ELF-1 (cell line): ENCODE data around the gene PIAS1.

ENCODE experiments used
- DNase-seq: peaks from one replicate; pipeline ENCODE4 v3.0.0-alpha.2; 2016; ENCODE audit warnings: low read depth, low spot score

PIAS1 gene

DNA sequence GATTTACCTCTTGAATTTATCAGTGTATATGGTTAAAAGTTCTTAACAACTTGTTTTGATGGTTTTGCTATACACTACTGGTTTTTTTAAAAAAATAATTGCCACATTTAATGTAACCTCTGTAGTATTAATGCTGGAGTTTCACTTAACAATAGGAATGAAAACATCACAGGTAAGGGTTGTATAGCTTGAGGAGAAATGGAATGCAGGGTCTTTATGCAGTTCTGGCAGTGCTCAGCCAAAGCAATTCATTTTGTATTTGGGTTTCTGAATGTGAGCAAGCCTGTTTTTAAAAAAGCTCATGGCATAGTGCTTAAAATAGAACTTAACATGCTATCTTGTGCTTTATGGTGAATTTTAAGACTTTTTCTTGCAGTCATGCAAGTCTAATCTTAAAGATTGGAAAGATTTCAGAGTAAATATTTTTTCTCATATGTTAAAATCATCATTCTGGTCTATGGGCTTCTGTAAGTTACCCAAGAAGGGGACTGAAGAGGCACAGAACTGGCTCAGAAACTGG lies 8.9 kb downstream of the PIAS1 start:
- DNase-seq = no peak

DNA sequence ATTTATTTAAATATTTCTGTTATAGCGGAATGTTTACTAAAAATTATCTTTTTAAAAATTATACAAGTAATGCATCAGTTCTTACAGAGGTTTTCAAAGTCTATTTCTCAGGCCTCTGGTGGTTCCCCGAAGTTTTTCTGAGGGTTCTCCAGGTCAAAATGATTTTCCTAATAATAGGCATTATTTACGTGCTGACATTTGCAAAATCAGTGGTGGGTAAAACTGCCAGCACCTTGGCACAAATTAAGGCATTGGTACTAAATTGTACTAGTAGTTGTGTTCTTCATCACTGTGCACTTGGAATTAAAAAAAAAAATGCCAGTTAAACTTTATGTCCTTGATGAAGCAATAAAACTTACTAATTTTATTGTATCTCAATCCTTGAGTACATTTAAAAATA lies 9.5 kb downstream of the PIAS1 start:
- DNase-seq = no peak

DNA sequence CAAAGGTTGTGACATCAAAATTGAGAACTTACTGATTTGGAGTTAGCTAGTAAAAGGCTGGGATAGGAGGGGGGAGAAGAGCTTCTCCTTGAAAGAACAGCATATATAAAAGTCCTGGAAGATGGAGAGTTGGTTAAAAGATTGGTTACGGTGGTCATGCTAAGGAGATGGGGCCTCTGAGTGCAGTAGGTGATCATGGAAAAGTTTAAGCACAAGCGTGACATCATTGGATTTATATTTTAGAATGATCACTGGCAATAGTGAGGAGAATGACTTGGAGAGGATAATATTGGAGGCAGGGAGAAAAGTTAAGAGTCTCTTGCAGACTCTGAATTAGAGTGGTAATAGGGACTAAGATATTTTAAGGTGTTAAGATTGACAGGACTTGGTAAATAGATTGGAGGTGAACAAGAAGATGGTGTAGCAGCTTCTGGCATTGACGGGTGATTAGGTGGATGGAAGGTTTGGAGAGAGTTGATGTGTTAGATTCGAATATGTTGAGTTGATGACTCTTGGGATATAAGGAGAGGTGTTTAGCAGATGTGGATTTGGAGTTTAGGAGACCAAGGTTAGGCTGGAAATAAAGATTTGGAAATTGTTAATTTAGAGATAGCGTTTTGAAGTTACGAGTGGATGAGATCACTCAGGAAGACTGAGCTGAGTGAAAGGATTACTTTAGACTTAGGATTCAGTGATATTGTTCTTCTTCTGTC lies 19.6 kb downstream of the PIAS1 start:
- DNase-seq = no peak

DNA sequence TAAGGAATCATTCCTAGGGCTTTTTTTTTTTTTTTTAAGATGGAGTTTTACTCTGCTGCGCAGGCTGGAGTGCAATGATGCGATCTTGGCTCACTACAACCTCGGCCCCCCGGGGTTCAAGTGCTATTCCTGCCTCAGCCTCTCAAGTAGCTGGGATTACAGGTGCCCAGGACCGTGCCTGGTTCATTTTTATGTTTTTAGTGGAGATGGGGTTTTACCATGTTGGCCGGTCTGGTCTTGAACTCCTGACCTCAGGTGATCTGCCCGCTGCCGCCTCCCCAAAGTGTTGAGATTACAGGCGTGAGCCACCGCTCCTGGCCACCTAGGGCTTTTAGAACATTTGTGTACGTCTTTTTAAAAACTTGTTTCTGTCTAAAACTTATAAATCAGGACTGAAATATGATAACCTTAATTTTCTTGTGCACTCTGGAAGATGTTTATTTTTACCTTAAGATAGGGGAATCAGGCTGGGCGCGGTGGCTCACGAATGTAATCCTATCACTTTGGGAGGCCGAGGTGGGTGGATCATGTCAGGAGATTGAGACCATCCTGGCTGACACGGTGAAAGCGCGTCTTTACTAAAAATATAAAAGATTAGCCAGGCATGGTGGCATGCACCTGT lies 21.8 kb downstream of the PIAS1 start:
- DNase-seq = no peak

DNA sequence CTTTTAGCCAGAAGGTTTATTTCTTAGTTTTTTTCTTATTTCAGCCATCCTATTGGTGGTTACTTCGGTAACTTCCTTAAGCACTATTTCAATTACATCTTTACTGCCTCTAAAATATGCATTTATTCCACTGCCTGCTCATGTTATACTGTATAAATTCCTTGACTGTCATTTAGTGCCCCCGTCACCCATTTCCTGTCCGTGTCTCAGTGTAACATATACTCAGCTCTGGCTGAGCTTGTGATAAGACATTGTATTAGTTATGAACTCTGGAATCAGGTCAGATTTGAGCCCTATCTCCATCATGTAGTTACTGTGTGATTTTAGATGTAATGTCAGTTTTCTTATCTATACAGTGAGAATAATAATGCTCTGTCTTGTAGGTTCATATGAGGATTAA lies 24.2 kb downstream of the PIAS1 start:
- DNase-seq = no peak

DNA sequence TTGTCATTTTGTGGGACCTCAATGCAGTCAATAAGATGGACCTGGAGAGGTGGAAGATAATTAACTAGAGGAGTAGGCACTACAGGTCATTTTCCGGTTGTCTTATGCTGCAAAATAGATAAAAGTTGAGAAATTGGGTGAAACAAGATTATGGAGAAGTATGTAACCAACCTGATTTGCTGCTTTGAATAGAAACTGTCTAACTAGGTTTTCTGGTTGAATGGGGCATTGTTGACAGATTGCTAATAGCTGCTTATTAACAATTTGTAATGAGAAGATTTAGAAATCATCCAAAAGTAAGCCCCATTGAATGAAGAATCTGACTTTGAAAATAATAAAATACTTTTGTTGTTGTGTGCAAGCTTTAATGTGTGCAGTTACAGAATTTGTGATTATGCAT lies 26.2 kb downstream of the PIAS1 start:
- DNase-seq = no peak

DNA sequence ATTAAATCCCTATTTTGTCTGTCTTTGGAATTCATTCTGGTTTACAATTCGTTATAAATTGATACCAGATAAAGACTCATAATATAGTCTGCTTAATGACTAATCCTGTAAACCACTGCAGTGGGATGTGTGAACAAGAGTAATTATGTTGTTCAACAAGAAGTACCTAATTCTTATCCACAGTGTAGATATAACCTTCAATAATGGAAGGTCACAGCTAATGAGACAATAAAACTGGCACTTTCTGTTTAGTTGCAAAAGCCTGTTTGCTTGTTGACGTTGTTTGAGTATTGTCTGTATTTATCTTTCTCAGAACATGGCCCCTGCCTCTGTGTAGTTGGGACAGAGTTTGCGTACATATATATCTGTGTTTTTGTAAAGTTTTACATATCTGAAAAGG lies 26.7 kb downstream of the PIAS1 start:
- no peak for DNase-seq

DNA sequence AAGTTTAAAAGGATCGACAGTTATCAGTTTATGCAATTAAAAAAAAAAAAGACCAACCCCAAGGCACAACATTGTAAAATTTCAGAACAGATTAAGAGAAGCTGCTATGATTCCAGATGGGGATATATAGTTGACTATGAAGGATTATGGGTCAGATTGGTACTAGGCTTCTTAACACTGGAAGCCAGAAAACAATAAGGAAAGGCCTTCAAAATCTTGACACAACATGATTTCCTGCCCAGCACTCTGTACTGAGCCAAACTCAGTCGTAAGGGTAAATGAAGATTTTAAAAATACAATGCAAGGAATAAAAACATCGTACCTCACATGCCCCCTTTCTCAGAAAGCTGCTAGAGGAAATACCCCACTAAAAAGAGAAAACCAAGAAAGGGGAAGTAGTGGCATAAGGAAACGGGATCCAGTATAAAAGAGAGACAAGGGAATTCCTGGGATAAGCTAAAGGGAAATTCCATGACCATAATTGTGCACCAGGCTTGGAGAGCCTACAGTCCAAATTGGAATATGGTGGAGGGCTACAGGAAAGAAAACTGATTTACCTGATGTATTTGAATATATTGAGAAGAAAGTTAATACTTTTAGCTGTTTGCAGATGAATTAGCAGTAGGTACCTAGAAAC lies 27.9 kb downstream of the PIAS1 start:
- no peak for DNase-seq

DNA sequence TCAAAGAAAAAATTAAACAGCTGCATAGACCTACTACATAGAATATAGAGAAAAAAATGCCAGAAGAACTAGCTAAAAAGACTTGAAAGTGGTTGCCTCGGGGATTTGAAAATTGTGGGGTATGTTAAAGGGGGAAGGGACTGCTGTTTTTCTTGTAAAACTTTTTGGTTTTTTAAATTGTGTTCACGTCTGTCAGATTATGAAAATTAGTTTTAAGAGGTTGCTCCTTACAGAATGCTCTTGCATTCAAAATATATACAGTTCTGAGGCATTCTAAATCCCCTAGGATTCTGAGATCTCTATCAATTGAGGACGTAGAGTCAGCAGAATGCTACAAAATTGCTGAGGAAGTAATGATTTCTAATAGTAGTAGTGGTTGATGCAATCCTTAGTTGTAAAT lies 28.6 kb downstream of the PIAS1 start:
- no peak for DNase-seq

DNA sequence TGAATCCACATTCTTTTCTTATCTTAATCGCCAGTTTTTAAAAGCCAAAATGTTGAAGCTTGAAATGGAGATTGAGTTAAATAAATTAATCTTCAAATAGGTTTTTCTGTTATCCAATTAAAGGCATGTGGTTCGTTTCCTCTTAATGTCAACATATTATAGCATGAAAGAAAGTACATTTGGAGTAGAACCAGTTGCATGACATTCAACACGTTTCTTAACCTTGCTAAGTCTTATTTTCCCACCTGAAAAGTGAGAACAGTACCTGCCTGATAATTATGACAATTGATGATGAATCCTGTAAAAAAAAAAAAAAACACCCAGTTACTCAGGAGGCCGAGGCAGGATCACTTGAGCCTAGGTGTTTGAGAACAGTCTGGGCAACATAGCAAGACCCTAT lies 29.3 kb downstream of the PIAS1 start:
- no peak for DNase-seq

DNA sequence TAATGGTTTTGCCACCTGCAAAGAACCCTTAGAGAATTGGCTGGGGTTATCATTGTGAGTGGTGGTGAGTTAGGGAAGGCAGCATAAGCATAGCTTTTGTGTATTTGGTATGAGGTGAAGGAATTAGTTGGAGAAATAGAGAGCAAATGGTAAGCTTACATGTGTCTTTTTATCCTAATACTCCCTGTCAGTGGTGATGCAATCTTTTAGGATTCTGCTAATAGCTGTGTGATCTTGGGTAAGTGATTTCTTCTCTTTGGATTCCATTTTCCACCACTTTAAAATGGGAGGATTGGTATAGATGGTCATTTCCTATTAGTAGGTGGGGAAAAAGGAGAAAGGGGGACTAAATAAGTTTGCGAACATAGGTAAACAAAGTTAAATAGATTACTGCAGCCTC lies 30.9 kb downstream of the PIAS1 start:
- no peak for DNase-seq

DNA sequence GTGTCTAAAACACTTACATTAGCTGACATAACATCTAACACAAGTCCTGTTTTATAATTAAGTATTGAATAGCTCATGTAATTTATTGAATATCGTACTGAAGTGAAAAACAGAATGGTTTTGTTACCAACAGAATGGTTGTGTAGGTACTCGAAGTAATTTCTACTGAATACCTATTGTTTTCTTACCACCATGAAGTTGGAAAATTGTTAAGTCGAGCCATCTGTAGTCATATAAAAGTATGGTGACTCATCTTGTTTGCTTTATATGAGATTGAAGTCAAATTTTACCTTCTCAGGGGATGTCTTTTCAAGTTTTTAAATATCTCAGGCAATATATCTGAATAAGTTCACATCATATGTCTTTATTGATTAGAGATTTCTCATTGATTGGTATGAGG lies 37.6 kb downstream of the PIAS1 start:
- DNase-seq = no peak

DNA sequence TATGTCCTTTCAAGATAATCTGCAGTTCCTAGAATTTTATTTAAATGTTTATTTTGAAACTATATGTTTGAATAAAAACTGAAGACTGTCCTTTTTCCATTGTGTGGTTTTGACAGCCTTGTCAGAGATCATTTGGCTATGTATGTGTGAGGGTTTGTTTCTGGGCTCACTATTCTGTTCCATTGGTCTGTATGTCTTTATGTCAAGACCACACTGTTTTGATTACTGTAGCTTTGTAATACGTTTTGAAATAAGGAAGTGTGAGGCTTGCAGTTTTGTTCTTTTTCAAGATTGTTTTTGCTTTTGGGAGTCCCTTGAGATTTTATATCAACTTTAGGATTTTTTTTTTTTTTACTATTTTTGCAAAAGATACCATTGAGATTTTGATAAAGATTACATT lies 42.0 kb downstream of the PIAS1 start:
- no peak for DNase-seq

DNA sequence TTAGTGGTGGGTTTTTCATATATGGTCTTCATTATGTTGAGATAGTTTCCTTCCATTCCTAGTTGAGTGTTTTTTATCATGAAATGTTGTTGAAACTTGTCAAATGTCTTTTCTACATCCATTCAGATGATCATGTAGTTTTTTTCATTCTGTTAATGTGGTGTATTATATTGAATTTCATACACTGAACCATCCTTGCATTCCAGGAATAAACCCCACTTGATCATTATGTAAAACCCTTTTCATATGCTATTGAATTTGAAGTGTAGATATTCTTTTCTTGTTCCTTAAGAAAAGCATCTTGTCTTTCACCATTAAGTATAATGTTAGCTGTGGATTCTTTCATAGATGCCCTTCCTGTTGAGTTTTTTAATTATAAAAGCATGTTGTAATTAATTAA lies 42.9 kb downstream of the PIAS1 start:
- no peak for DNase-seq

DNA sequence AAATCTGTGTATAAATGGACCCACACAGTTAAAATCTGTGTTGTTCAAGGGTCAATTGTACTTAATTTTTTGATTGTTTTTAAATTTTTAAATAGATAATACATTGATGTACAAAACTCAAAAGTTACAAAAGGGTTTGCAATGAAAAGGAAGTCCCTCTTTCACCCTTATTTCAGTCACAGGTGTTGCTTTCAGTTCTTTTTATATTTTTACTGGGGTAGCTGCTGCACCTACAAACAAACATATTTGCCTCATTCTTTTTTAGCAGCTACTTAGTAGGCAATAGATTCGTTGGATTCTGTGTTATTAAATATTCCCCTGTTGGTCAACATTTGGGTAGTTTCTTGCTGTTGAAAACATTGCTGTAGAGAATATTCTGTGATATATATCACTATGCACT lies 44.4 kb downstream of the PIAS1 start:
- DNase-seq = no peak

DNA sequence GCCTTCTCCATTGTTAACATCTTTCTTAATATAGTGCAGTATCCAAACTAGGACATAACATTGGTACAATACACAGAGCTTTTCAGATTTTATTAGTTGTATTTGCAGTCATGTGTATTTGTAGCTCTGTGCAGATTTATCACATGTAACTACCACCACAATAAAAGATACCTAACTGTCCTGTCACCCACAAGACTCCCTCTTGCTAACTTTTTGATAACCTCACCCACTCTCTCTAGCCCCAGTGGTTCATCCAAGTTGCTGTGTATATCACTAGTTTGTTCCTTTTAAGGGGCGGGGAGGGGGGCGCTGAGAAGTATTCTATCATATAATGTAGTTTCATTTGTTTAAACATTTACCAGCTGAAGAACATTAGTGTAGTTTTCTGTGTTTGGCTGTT lies 46.1 kb downstream of the PIAS1 start:
- no peak for DNase-seq

DNA sequence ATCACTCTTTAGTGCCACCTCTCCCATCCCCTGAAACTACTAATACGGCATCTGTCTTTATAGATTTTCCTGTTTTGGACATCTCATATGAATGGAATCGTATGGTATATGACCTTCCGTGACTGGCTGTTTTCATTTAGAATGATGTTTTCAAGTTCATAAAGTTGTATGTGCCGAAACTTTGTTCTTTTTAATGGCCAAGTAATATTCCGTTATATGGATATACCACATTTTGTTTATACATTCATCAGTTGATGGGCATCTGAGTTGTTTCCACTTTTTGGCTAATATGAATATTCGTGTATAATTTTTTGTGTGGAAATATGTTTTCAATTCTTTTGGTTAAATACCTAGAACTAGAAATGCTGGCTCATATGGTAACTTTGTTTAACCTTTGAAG lies 49.5 kb downstream of the PIAS1 start:
- DNase-seq = no peak

DNA sequence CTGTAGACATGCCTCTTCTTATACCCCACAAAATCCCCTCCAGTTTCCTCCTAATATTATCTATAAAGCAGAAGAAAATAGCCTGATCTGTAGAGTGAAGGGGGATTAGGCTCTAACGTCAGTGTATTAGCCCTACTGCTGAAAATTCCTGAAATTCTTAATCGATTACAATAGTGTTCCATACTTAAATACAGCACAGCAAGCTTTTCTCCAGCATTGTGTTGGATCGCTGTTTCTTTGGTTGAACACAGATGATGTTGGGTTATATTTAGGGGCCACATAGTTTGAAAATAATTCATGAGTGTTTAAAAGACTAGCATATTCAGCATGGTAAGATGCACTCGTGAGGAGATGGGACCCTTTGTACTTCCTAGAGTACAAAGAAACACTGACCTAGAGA lies 52.5 kb downstream of the PIAS1 start:
- no peak for DNase-seq

DNA sequence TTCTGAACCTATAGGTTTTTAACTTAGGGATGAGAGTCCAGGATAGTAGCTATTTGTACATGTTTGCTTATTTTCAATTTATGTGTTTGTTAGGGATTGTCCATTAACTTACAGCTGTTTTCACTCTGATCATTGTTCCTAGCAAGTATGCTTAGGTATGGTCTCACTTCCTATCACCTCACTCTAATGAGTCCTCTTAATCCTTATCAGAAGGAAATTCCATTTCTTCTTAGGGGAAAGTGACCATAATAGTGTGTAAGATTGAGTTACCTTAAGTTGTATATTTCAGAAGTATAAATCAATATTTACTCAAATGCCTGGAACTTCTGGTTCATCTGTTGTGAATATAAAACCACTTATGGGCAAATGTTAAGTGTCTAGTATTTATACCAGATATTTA lies 53.0 kb downstream of the PIAS1 start:
- no peak for DNase-seq

DNA sequence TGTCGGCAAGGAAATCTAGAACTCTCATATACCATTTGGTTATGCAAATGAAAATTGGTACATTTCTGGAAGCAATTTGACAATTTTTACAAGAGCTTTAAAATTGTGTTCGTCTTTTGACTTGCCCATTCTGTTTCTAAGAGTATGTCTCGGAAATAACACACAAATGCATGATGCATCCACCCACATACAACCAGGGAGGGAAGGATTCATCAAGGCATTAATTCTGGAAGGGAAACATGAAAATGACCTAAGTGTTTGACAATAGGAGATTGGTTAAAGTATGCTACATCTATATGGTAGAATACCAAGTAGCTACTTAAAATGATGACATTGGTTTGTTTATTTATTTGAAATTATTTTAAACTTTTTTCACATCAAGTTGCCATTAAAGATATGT lies 58.6 kb downstream of the PIAS1 start:
- no peak for DNase-seq

DNA sequence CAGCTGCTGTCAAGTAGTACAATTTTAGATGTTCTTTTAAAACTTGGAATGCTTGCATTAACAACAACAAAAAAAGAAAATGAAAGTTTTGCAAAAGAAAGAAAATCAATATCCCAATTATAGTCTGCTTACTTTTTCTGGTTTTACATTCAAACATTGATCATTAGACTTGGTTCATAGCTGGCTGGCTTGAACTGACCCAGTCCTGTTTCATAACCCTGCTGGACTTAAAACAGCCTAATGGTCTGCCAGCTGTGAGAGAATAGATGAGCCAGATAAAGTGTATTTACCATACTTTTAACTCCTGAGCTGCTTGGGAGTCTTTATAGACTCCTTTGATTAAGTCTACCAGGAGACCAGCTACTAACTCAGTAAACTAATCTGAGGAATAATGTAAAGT lies 59.2 kb downstream of the PIAS1 start:
- no peak for DNase-seq

DNA sequence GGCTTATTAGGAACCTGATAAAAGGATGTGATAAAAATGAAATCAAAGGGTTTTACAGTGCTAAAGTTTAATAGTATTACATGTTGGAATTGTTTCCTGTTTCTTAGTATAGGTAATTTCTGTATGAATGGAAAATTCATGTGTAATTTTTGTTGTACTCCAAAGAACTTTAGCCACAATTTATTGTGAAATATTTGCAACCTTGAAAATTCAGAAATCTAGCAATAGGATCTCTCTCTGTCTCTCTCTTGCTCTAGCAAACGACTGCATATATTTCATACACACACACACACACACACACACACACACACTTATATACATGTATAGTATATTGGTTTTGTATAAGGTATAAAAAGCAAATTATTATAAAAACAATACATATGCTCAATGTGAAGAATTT lies 59.6 kb downstream of the PIAS1 start:
- no peak for DNase-seq

DNA sequence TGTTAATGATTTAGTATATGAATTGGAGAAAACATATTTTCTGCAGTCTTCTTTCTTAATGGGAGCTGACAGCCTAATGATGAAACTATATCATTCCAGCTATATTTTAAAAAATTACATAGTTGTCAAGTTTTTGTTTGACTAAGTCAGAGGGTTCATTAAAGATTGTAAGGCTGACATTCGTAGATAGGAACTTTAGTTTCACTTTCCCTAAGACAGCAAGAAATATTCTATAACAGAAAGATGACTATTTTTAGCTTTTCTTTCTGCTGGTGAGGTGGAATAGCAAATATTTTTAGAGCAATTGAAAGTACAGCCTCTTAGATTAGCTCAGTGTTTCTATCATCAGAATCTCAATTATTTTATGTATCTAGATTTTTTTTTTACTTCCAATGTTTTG lies 60.2 kb downstream of the PIAS1 start:
- DNase-seq = no peak
